Dermis blood vessel endothelial cell (primary cell): ENCODE results near the gene DENND6B. TPM values are rescaled to one million over a fixed set of nuclear protein-coding genes. Genes with fewer than 3 reads are reported as not detected.
"Not testable (repeated sequence)": the region's sequence is repeated elsewhere in the genome, so short reads cannot be mapped to it uniquely, and the experiment has no call there.

Experiments used
- DNase-seq: peaks from one replicate; pipeline ENCODE4 v3.0.0; 2010
- total RNA-seq: library from RNA; depleted of rRNA; stranded (reverse); fragments of >200 nt; gene quantifications from 2 replicates; pipeline ENCODE4 v1.2.3, GENCODE V29; 2014

Gene DENND6B
- total RNA-seq, 1 donor from 2014 or later = 3.6 TPM

GRCh38 chr22:50338860-50339462 lies 12.1 kb upstream of the DENND6B start:
- no peak for DNase-seq

DNA sequence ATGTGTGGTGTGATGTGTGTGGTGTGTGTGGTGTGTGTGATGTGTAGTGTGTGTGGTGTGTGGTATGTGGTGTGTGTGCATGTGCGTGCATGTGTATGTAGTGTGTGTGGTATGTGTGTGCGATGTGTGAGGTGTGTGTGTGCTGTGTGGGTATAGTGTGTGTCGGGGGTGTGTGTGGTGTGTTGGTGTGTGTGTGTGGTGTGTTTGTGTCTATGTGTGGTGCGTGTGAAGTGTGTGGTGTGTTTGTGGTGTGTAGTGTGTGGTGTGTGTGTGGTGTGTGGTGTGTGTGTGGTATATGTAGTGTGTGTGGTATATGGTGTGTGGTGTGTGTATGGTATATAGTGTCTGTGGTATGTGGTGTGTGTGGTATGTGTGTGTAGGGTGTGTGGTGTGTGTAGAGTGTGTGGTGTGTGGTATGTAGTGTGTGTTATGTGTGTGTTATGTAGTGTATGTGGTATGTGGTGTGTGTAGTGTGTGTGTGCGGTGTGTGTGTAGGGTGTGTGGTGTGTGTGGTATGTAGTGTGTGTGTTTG lies 11.3 kb upstream of the DENND6B start:
- DNase-seq = no peak

DNA sequence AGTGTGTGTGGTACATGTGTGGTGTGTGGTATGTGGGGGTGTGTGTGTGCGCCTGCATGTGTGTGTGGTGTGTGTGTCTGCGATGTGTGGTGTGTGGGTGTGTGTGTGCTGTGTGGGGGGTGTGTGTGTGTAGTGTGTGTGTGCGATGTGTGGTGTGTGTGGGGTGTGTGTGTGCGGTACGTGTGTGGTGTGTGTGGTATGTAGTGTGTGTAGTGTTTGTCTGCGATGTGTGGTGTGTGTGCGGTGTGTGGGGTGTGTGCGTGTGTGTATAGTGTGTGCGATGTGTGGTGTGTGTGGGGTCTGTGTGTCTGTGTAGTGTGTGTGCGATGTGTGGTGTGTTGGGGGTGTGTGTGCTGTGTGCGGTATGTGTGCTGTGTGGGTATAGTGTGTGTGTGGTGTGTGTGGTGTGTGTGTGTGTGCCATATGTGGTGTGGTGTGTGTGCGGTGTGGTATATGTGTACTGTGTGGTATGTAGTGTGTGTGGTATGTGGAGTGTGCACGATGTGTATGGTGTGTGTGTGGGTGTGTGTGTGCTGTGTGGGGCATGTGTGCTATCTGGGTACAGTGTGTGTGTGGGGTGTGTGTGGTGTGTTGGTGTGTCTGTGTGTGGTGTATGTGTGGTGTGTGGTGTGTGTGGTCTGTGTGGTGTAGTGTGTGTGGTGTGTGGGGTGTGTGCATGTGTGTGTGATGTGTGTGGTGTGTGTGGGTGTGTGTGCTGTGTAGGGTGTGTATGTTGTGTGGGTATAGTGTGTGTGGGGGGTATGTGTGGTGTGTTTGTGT lies 10.6 kb upstream of the DENND6B start:
- no peak for DNase-seq

DNA sequence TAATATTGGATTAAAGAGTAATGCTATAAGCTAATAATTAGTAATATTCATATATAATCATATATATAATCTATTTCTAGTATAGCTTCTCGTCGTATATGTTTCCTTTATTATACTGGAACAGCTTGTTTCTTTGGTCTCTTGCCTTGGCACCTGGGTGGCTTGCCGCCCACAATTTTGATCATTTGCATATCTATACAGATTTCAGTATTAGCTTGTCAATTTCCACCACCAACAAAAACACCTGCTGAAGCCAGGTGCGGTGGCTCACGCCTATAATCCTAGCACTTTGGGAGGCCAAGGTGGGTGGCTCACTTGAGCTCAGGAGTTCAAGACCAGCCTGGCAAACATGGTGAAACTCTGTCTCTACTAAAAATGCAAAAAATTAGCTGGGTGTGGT lies 7.6 kb upstream of the DENND6B start:
- DNase-seq = not testable (repeated sequence)

- no peak for DNase-seq
Observed at GRCh38 chr22:50329236-50329635, 2.4 kb upstream of the DENND6B start.

GRCh38 chr22:50327711-50328019 lies 853 bp upstream of the DENND6B start:
- DNase-seq = no peak

DNA sequence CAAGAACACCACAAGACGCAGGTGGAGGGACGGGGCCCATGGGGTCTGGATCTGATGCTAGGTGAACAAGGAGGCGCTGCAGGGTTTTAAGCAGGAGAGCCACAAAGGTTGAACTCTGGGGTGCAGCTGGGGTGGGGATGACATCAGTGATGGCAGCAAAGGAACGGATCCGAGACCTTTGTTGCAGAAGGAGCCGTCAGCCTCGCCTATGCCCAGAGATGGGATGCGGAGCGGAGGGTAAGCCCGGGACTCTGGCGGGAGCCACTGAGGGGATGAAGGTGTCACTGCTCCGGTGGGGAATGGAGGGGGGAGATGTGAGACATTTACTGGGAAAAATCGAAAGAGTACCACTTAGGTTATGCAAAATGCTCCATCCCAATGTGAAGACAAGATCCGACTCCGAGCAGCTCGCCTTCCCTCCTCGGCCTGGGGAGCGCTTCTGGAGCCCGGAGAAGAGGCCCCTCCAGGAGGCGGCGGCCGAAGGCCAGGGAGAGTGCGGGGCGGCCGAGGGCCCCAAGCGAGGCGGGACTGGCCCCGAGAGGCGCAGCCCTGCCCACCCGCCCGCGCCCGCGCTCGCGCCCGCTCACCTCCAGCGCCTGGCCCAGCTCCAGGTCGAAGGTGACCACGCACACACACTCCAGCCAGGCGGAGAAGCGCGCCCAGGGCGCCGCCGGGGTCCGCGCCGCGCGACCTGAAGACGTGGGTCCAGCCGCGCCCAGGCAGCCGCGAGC lies 422 bp downstream of the DENND6B start:
- DNase-seq = no peak

DNA sequence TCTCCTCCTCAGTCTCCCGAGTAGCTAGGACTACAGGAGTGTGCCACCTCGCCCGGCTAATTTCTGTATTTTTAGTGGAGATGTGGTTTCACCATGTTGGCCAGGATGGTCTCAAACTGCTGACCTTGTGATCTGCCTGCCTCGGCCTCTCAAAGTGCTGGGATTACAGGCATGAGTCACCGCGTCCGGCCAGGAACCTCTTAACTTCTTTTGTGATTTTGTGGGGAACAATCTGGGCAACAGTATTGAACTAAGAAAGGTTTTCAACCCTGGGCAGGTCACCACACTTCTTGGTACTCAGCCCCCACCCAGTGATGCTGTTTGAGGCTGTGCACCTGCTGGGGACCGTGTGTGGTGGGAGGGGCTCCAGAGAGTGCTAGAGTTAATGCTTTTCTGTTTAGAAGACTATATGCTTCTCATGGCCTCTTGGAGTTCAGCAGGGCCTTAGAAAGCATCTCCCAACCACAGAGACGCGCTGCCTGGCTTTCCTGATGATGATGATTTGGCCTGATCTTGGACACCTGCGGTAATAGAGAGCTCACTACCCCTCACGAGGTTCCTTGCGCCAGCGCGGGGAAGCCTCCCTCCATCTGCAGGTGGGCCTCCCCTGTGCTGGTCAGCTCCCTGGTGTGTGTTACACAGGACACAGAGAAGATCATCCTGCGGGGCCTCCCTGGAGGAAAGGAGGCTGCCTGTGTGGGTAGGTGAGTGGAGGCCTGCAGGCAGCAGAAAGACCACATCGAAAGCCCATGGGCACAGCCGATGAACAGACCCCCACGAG lies 1.2 kb downstream of the DENND6B start:
- DNase-seq = no peak

DNA sequence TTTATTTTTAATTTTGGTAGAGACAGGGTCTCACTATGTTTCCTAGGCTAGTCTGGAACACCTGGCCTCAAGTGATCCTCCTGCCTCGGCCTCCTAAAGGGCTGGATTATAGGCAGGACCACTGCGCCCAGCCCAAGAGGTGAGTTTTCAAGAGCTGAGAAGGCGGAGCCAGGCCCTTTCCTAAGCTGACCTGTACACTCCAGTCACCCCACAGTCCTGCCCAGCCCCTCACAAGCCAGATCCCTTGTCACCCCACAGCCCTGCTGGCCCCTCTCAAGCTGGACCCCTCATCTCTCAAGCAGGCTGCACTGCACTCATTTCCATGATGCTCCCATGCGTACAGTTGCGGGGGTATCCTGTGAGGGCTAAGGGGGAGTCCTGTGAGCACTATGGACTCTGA lies 2.9 kb downstream of the DENND6B start:
- DNase-seq = no peak

- not testable (repeated sequence) for DNase-seq
Observed at GRCh38 chr22:50322382-50323104, 4.3 kb downstream of the DENND6B start.

- DNase-seq = no peak
Observed at GRCh38 chr22:50320671-50321325, 6.0 kb downstream of the DENND6B start.

- DNase-seq = no peak
Observed at GRCh38 chr22:50320116-50320515, 6.7 kb downstream of the DENND6B start.

DNA sequence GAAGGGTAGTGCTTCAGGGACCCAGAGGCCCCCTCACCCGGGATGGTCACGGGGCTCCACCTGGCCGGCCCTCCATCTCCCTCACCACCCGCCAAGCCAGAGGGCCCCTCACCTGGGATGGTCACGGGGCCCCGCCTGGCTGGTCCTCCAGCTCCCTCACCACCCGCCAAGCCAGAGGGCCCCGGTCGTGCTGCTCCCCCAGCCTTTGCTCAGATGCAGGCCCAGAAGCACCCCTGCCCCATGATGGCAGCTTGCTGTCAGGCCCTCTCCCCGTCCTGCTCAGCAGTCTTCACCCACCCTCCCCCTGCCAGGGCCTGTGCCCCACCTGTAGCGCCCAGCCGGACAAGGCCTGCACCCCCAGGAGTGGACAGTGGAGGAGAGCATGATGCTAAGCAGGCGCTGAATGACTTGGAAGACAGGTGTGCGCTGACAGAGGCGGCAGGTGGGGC lies 7.3 kb downstream of the DENND6B start:
- no peak for DNase-seq

- DNase-seq = no peak
Observed at GRCh38 chr22:50318698-50319411, 8.0 kb downstream of the DENND6B start.

- no peak for DNase-seq
Observed at GRCh38 chr22:50318356-50318697, 8.5 kb downstream of the DENND6B start.

GRCh38 chr22:50317674-50318073 lies 9.1 kb downstream of the DENND6B start:
- no peak for DNase-seq

DNA sequence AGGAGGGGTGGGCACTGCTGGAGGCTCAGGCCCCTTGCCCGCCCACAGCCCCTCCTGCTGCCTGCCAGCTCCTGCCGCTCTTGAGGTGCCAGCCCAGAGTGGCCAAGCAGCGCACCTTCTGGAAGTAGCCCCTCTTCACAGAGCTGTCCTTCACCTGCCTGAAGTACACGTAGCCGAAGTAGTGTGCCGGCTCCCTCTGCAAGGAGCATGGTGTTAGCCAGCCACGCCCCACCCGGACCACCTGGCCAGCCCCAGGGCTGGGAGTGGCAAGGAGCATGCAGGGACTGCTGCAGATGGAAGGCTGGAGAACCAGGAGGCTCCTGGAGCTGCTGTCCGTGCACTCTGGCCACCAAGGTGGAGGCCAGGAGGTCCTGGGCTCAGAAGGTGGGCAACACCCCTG lies 9.6 kb downstream of the DENND6B start:
- DNase-seq = no peak

- no peak for DNase-seq
Observed at GRCh38 chr22:50316114-50317065, 10.4 kb downstream of the DENND6B start.

GRCh38 chr22:50315289-50316113 lies 11.3 kb downstream of the DENND6B start:
- no peak for DNase-seq
